Esophagus mucosa (tissue), 1 donor: ENCODE results near the gene PIGZ. TPM values are rescaled to one million over a fixed set of nuclear protein-coding genes. Genes with fewer than 3 reads are reported as not detected.

ENCODE experiments used
- ATAC-seq: fragments of 200-7000 bp; cut with Tn5 transposase; one replicate; pipeline ENCODE4 v1.9.1; 2020
- total RNA-seq: library from RNA; stranded (reverse); gene quantifications from one replicate; pipeline ENCODE4 v1.2.4, GENCODE V29; 2023
- donor health status: DM: yes; HTN: yes; CAD: no.

PIGZ gene
- total RNA-seq, 1 donor from 2014 or later: 3.7 TPM

- peak; percentile 31 for ATAC-seq
Measured at GRCh38 chr3:197001106-197001971, 32.7 kb upstream of the PIGZ start.

DNA sequence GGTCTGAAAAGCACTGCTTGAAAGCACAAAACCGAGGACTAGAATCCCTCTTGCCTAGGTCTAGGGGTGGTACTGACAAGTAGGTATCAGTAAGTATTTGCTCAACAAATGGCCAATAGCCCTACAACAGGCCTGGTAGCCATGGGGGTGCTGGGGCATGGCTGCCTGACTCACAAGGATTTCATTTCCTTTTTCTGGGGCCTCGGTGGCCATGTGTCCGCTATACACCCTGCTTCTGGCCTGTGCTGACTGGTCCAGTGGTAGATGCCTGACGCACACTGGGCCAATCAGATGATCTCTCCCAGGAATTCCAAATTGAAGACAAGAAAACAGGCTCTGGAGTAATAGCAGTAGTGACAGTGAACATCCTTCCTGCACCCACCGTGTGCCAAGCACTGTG lies 31.6 kb upstream of the PIGZ start:
- peak; percentile 11 for ATAC-seq

GRCh38 chr3:196998966-196999760 lies 30.5 kb upstream of the PIGZ start:
- no peak for ATAC-seq

DNA sequence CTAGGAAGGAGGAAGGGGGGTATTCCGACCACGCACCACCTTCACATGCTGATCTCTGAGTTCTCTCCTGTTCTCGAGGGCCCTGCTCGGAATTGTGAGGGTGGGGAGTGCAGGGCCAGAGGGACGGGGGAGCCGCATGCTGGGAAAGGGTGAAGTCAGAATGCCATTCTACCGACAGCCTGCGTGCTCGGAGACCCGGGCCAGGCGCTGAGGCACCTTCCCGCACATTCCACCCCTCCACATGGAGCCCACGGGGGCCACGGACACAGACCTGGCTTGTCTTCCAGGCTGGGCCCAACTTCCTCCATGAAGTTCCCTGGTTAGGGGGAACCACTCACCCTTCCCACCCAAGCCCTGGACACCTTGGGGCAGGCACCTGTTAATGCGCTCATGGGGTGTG lies 28.7 kb upstream of the PIGZ start:
- no peak for ATAC-seq

DNA sequence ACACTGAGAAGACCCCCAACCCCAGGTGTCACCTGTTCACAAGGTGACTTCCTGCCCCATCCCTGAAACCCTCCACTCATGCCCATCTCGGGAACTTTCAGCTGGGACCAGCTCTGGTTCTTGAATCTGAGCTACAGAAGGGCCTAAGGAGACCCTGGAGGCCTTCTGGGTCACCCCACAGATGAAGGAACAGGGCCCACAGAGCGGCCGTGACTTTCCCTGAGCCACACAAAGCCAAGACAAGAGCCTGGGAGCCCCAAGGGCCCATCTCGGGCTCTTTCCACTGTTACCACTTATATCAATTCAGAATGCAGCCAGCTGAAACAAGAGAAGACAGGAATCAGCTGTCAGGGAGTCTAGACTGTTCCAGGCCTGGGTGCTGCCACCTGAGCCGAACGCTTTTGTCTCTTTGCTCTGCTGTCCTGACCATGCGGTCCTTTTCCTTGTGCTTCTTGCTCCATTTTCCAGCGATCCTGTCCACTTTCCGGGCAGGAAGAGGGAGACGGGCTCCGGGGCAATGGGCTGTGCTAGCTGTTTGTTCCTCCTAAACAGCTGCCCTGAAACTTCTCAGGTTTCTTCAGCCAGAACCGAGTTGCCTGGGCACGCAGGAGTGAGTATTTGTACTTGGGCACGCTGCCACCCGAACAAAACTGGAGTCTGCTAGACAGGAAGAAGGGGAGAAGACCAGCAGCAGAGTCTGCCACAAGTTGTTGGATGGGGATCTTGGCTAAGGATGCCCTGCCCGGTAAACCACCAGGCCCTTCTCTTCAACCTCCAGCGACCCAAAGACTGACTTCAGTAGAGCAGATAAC lies 28.0 kb upstream of the PIGZ start:
- peak; percentile 65 for ATAC-seq

- no peak for ATAC-seq
Measured at GRCh38 chr3:196995646-196996355, 27.2 kb upstream of the PIGZ start.

DNA sequence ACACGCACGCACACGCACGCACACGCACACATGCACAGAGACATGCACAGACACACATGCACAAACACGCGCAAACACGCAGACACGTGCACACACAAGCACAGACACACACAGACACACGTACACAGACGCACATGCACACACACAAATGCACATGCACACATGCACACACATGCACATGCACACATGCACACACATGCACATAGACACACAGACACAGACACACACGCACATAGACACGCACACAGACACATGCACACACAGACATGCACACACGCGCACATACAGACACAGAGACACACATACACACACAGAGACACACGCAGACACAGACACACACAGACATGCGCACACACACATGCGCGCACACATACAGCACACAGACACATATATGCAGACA lies 26.4 kb upstream of the PIGZ start:
- no peak for ATAC-seq

- no peak for ATAC-seq
Measured at GRCh38 chr3:196994056-196994455, 25.4 kb upstream of the PIGZ start.

DNA sequence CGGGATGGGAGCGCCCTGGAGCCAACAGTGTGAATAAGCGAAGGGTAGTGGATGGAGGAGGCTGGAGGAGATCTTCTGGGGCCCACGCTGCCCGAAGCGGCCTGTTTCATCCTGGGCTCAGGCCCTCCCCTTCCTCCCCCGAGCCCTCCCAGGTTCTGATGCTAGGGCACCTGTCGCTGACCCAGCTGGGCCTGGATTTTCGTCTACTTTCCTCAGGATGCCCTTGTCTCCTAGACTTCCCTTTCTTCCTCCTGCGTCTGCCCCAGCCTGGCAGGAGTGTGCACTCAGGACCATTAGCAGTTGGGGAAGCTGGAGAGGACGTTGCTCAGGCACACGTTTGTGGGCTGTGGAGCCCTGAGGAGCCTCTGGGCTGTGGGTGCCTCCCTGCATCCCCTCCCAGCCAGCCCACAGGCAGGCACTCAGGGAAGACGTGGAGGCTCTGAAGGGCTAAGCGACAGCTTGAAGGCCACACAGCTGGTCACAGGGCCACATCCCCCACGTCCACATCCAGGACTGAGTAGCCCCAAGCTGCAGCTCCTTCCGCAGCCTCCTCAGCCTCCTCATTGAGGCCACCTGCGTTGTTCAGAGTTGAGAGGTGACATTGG lies 23.9 kb upstream of the PIGZ start:
- ATAC-seq: no peak

DNA sequence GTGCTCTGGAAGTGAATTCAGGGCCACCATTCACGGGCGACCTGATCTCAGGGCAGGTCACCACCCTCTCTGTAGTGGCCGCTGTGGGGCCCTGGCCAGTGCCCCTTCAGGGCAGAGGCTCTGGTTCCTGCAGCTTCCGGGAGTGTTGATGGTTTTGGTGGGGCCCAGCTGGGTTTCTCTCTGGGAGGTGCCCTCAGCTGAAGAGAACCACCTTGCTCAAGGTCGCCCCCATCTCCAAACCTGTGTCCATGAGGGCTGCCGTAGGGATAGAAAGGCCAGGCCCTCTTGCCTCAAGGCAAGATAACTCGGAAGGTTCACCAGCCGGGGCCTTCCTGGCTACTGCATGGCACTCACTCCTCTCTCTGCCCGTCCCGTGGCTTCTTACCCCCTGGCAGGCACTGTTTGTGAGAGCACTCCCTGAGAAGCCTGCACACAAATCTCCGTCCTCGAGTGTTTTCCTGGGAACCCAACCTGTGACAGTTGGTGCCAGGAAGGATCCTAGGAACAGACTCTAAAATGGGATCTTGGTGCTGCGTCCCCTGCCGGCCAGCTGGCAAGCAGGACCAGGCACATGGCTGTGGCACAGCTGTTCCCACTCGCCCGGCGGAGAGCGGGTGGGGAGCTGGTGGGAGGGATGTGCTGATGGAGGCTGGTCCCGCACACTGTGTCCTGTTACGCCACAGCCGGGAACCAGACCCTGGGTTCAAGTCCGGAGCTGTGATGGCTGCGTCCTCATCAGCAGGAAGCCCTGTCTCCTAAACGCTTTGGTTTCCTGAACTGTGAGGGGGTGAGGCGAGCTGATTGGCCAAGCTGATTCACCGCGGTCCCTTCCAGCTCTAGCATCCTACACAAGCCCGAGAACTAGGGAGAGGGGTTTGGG lies 23.2 kb upstream of the PIGZ start:
- ATAC-seq: no peak

DNA sequence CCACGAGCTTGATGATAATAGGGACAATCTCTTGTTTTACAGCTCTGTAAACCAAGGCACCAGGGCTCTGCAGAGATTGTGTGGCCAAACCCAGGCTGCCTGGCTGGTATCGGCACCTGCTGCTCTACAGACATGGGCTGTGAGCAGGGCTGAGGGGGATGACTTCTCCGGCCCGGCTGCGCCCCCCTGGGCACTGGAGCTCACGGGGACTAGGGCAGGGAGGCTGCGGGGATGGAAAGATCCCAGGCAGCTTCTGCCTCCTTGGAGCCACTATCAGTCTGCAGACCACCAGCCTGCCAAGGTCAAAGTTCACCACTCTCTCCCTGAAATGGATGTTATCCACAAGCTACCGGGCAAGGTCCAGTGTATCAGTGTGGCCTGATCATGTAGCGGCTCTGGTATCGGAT lies 22.0 kb upstream of the PIGZ start:
- no peak for ATAC-seq

GRCh38 chr3:196989721-196990262 lies 21.2 kb upstream of the PIGZ start:
- ATAC-seq: no peak

DNA sequence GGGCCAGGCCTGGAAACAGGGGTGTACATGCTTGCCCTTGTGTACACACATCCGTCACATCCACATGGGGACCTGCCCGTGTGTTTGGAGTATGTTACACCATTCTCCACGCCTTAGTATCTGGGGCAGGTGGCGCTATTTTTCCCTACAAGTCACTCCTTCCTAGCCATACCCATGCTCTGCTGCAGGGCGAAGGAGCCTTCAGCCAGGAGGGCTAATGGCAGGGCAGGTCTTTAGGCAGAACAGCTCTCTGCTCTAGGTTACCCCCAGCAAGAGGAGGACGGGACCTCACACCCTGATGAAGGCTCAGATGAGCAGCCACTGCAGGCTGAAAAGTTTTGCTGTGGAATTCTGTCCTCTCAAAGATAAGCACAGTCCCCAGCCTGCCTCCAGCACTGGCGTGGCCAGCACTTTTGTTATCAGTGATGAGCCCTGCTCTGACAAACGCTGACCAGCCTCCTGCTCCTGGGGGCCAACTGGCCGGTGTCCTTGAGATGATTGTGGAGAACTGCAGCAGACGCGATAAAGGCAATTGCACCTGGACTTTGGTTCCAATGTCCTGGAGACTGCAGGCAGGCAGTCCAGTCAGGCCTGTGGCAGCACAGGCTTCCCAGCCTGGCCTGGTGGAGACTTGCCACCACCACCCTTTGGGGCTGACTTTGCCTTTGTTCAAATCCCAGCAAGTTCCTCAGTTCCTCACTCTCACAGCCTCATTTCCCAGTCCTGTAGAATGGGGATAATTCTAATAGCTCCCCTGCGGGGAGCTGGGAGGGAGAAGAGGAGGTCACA lies 19.8 kb upstream of the PIGZ start:
- peak; percentile 55 for ATAC-seq

DNA sequence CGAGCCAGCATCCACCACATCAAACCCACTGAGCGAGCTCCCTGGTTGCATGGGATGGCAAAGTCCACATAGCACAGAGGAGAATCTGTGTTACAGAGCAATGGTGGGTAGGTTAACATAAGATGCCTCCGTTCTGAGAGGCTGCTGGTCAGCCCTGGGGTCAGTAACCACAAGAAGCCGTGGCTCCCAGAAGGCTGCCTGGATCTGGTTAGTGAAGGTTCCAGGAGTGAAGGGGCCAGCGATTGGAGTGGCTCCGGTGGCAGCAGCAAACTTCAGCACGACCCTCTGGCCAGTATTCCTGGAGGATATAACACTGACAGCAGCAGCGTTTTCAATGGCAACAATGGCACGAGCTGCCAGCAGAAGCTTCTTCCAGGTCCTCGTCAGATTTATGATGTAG lies 18.4 kb upstream of the PIGZ start:
- no peak for ATAC-seq

DNA sequence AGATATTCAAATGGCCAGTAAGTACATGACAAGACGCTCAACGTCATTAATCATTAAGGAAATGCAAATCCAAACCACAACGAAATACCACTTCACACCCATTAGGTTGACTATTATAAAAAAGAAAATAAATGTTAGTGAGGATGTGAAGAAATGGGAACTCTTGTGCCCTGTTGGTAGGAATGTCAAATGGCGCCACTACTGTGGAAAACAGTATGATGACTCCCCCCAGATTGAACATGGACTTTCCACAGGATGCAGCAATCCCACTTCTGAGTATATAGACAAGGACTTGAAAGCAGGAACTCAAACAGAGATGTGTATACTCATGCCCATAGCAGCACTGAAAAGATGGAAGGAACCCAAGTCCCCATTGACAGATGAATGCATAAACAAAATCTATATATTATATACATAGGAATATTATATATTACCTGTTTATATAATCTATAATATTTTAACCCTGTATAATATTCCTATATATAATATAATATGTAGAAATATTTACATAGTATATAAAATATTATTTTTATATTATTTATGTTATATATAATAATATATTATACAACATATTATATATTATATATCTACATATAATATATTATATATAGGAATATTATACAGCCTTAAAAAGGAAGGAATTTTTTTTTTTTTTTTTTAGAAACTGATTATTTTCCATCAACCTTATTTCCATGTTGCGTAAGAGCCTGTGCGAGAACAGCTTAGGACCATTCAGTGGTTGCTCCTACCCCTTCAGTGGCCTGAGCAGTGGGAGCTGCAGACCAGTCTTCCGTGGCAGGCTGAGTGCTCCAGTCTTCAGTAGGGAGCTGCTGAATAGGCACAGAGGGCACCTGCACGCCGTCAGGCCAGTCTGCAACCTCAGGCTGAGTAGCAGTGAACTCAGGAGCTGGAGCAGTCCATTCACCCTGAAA lies 17.6 kb upstream of the PIGZ start:
- no peak for ATAC-seq

DNA sequence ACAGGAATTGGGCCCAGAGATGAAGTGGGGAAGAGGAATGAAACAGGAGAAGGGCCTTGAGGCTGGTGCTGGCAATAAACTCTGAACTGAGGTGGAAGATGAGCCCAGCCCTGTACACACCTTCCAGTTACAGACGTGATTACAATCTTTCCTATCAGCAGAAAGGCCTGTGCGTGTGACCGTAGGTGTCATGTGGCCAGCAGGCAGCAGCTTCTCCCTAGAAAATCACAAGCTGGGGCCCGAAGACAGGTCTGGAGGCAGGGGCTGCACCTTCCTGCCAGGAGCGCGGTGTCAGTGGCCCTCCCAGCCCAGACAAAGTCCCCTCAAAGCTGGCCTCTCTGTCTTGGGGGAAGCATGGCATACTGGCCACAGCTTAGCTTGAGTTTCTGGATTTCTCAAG lies 16.7 kb upstream of the PIGZ start:
- ATAC-seq: no peak

DNA sequence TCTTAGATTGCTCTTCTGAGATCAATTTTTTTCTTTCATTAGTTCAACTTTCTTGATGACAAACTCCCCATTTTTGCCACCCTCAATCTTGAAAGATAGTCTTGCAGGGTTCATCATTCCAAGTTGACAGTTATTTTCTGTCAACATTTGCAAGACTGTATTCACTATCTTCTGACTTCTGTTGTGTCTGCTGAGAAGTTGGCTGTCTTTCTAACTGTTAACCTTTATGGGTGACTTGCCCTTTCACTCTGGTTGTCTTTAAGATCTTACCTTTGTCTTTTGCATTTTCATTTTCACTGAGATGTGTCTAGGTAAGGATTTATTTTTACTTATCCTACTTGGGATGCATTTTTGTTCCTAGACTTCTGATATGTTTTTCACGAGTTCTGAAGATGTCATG lies 14.6 kb upstream of the PIGZ start:
- ATAC-seq: no peak

DNA sequence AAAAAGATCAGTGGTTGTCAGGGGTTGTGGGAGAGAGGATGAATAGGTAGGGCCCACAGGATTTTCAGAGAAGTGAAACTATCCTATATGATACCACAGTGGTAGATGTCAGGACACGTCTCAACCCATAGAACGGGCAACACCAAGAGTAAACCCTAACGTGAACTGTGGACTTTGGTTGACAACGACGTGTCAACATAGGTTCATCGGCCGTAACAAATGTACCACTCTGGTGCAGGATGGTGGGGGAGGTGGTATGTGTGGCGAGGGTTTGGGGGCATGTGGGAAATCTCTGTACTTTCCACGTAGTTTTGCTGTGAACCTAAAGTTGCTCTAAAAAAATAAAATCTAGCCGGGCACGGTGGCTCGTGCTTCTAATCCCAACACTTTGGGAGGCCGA lies 13.0 kb upstream of the PIGZ start:
- no peak for ATAC-seq

DNA sequence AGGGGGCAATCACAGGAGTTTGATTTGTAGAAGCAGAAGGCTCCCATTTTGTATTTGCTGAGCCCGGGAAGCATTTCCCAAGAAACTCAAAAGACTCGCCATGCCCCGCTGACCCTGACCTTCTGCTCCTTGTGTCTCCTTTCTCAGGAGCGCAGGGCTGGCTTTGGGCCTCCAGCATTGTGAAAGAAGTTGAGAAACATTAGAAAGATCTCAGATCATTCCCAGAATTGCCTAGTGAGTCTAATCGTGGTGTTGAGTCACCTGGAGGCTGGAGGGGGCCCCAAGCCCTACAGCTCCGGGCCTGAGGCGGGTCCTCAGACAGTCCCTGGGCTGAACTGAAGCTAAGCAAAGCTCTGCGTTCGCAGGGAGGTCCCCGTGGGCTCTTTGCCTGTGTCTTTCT lies 10.9 kb upstream of the PIGZ start:
- ATAC-seq: no peak
